ENCODE data around the gene ATG2A.

Gene ATG2A

GRCh38 chr11:64920124-64920523, 3.1 kb upstream of the ATG2A start:
- no peak for TF ChIP-seq MAX (IDR thresholded peaks at IDR 0.05)
- TF ChIP-seq, protein P1, sequence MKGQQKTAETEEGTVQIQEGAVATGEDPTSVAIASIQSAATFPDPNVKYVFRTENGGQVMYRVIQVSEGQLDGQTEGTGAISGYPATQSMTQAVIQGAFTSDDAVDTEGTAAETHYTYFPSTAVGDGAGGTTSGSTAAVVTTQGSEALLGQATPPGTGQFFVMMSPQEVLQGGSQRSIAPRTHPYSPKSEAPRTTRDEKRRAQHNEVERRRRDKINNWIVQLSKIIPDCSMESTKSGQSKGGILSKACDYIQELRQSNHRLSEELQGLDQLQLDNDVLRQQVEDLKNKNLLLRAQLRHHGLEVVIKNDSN (IDR thresholded peaks at IDR 0.05) = no peak
- no peak for TF ChIP-seq NFIC (IDR thresholded peaks at IDR 0.05)
- no peak for TF ChIP-seq EP300 (IDR thresholded peaks at IDR 0.05; ENCODE audit: borderline replicate concordance)
- no peak for TF ChIP-seq TEAD4 (IDR thresholded peaks at IDR 0.05)
- TF ChIP-seq, protein P2, sequence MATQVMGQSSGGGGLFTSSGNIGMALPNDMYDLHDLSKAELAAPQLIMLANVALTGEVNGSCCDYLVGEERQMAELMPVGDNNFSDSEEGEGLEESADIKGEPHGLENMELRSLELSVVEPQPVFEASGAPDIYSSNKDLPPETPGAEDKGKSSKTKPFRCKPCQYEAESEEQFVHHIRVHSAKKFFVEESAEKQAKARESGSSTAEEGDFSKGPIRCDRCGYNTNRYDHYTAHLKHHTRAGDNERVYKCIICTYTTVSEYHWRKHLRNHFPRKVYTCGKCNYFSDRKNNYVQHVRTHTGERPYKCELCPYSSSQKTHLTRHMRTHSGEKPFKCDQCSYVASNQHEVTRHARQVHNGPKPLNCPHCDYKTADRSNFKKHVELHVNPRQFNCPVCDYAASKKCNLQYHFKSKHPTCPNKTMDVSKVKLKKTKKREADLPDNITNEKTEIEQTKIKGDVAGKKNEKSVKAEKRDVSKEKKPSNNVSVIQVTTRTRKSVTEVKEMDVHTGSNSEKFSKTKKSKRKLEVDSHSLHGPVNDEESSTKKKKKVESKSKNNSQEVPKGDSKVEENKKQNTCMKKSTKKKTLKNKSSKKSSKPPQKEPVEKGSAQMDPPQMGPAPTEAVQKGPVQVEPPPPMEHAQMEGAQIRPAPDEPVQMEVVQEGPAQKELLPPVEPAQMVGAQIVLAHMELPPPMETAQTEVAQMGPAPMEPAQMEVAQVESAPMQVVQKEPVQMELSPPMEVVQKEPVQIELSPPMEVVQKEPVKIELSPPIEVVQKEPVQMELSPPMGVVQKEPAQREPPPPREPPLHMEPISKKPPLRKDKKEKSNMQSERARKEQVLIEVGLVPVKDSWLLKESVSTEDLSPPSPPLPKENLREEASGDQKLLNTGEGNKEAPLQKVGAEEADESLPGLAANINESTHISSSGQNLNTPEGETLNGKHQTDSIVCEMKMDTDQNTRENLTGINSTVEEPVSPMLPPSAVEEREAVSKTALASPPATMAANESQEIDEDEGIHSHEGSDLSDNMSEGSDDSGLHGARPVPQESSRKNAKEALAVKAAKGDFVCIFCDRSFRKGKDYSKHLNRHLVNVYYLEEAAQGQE (IDR thresholded peaks at IDR 0.05; ENCODE audit: low read depth) = no peak

DNA sequence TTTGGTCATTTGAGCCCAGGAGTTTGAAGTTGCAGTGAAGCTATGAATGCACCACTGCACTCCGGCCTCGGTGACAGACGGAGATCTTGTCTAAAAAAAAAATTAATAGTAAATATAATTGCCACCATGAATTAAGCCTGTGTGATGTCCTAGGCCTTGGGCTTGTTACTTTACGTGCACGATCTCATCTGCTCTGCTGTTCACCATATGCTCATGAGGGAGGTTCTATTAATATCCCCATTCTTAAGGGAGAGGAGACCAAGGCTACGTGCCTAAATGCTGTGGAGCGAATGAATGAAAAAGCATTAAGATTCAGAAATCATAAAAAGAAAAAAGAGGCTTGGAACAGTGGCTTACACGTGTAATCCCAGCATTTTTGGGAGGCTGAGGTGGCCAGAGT, 2.6 kb upstream of the ATG2A start:
- TF ChIP-seq TEAD4 (IDR thresholded peaks at IDR 0.05) (no peak), MAX (IDR thresholded peaks at IDR 0.05) (no peak), CEBPB (IDR thresholded peaks at IDR 0.05) (no peak), TAF1 (IDR thresholded peaks at IDR 0.05; ENCODE audit: low read depth) (no peak), ZBTB7A (IDR thresholded peaks at IDR 0.05; ENCODE audit: low read depth) (no peak), FOXM1 (IDR thresholded peaks at IDR 0.05; ENCODE audit: borderline replicate concordance, low read depth) (no peak), NFIC (IDR thresholded peaks at IDR 0.05) (no peak), RAD21 (IDR thresholded peaks at IDR 0.05; ENCODE audit: low read depth) (no peak), YY1 (IDR thresholded peaks at IDR 0.05; ENCODE audit: low read depth) (no peak), CREB1 (IDR thresholded peaks at IDR 0.05; ENCODE audit: low read depth) (no peak)
- TF ChIP-seq, protein P2 (IDR thresholded peaks at IDR 0.05; ENCODE audit: low read depth) = no peak
- TF ChIP-seq, protein P1 (IDR thresholded peaks at IDR 0.05) = no peak

GRCh38 chr11:64918017-64918416, 1.0 kb upstream of the ATG2A start:
- TF ChIP-seq CEBPB (IDR thresholded peaks at IDR 0.05) (no peak), TEAD4 (IDR thresholded peaks at IDR 0.05) (no peak), EP300 (IDR thresholded peaks at IDR 0.05; ENCODE audit: borderline replicate concordance) (no peak)
- TF ChIP-seq, protein P2 (IDR thresholded peaks at IDR 0.05; ENCODE audit: low read depth) = peak; percentile 34; the same call in 1 of the 2 replicates
- TF ChIP-seq, protein P1 (IDR thresholded peaks at IDR 0.05) = no peak

- TF ChIP-seq EGR1 (IDR thresholded peaks at IDR 0.05) = no peak
- no peak for TF ChIP-seq MAX (IDR thresholded peaks at IDR 0.05)
These were observed 620 bp upstream of the ATG2A start for GRCh38 chr11:64917663-64917995.

GRCh38 chr11:64916040-64916774, 802 bp downstream of the ATG2A start:
- no peak for TF ChIP-seq EGR1 (IDR thresholded peaks at IDR 0.05)
- no peak for TF ChIP-seq CREB1 (IDR thresholded peaks at IDR 0.05; ENCODE audit: low read depth)
- TF ChIP-seq TEAD4 (IDR thresholded peaks at IDR 0.05) = no peak
- no peak for TF ChIP-seq ZBTB7A (IDR thresholded peaks at IDR 0.05; ENCODE audit: low read depth)
- TF ChIP-seq TCF12 (IDR thresholded peaks at IDR 0.05; ENCODE audit: low read depth) = no peak
- TF ChIP-seq, protein P1 (IDR thresholded peaks at IDR 0.05) = no peak
- TF ChIP-seq RAD21 (IDR thresholded peaks at IDR 0.05; ENCODE audit: low read depth) = no peak
- TF ChIP-seq MAX (IDR thresholded peaks at IDR 0.05) = peak; percentile 44

Measured in Ishikawa (cell line).